GM18867 (cell line): ENCODE data around the gene MOB2.

Experiments
- ATAC-seq: cut with Tn5 transposase; IDR thresholded peaks from one replicate; pipeline ENCODE4 v1.9.1; 2021; ENCODE audit warnings: mild to moderate bottlenecking, moderate library complexity; ENCODE audit not compliant: unreplicated experiment

The MOB2 gene

GRCh38 chr11:1422481-1422880 is 64.1 kb downstream of the MOB2 start:
- no peak for ATAC-seq

GRCh38 chr11:1421291-1421690 is 65.3 kb downstream of the MOB2 start:
- ATAC-seq = no peak

DNA sequence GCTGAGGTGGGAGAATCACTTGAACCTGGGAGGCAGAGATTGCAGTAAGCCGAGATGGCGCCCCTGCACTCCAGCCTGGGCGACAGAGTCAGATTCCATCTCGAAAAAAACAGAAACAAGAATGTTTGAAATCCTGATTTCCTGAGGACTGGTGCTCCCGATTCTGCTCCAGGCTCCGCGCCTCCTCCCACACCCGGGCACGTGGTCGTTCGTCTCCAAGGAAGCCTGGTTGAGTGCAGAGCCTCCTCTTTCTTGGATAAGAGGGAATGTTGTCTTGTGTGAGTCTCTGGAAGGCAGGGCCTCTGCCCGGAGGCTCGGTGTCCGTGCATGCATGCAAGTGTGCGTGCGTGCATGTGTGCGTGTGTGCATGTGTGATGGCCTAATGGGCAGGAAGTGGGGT is 66.8 kb downstream of the MOB2 start:
- ATAC-seq = no peak
